ENCODE measurements around the gene SERP1.

- no peak for TF ChIP-seq CTCF (IDR thresholded peaks at IDR 0.05 in 4 of 5, conservative IDR thresholded peaks at IDR 0.05 in 1 of 5)
- no peak for TF ChIP-seq POLR2A (IDR thresholded peaks at IDR 0.05)
Measured at GRCh38 chr3:150495149-150495548, 51.1 kb downstream of the SERP1 start.

Measured in gastrocnemius medialis (tissue), 4 donors.